ENCODE measurements around the gene THADA. TPM values are rescaled to one million over a fixed set of nuclear protein-coding genes. Genes with fewer than 3 reads are reported as not detected.
A peak's percentile ranks its signal among the peaks of the same experiment; 100 is the strongest.

THADA gene
- total RNA-seq, 1 donor from 2014 or later: 51.4 TPM

DNA sequence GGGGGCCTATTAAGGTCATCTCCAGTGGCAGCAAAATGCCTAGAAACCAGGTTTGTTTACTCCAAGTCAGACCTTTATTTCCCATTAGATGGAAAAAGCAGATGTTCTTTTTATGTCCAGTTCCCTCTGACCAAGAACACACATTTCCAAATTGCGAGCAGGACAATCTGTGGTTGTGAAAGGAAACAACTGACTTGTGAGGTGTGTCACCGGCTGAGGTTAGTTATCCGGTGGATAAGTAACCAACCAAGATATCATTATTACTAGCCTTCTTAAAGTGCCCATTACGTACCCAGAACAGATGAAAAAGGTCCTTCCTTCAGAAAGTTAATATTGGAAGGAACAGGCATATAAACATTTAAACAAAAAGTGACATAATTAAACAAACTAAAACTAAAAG, 112.9 kb downstream of the THADA start:
- DNase-seq (no peak), ATAC-seq (ENCODE audit: low read depth) (peak; percentile 10)
- CTCF ChIA-PET: interaction anchor here (1.5 to 3.9 kb wide), 8 partner anchors 60 to 537 kb away, joined by 3 to 97 read pairs (median 32); partner anchors contain the start of gene ZFP36L2
- H3K4me1 Mint-ChIP-seq: peaks cover 29% of the 10 kb centered on the region
- no peaks in the 10 kb centered on the region for H3K9me3 Mint-ChIP-seq
- H3K27ac Mint-ChIP-seq: peak overlapping the region; percentile 36
- peak overlapping the region; percentile 32 for H3K4me3 Mint-ChIP-seq
- H3K27me3 Mint-ChIP-seq: no peaks in the 10 kb centered on the region
- intact Hi-C loops (cut with micrococcal nuclease): no loop called here
- POLR2A ChIA-PET: interaction anchor here (1.1 to 2.9 kb wide), 4 partner anchors 56 to 352 kb away, joined by 3 to 22 read pairs (median 4); partner anchors contain the start of gene ZFP36L2
- H3K36me3 Mint-ChIP-seq (ENCODE audit: low read depth): peaks cover 12% of the 10 kb centered on the region
- TF ChIP-seq, protein P1, sequence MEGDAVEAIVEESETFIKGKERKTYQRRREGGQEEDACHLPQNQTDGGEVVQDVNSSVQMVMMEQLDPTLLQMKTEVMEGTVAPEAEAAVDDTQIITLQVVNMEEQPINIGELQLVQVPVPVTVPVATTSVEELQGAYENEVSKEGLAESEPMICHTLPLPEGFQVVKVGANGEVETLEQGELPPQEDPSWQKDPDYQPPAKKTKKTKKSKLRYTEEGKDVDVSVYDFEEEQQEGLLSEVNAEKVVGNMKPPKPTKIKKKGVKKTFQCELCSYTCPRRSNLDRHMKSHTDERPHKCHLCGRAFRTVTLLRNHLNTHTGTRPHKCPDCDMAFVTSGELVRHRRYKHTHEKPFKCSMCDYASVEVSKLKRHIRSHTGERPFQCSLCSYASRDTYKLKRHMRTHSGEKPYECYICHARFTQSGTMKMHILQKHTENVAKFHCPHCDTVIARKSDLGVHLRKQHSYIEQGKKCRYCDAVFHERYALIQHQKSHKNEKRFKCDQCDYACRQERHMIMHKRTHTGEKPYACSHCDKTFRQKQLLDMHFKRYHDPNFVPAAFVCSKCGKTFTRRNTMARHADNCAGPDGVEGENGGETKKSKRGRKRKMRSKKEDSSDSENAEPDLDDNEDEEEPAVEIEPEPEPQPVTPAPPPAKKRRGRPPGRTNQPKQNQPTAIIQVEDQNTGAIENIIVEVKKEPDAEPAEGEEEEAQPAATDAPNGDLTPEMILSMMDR (IDR thresholded peaks at IDR 0.05): no peak

DNA sequence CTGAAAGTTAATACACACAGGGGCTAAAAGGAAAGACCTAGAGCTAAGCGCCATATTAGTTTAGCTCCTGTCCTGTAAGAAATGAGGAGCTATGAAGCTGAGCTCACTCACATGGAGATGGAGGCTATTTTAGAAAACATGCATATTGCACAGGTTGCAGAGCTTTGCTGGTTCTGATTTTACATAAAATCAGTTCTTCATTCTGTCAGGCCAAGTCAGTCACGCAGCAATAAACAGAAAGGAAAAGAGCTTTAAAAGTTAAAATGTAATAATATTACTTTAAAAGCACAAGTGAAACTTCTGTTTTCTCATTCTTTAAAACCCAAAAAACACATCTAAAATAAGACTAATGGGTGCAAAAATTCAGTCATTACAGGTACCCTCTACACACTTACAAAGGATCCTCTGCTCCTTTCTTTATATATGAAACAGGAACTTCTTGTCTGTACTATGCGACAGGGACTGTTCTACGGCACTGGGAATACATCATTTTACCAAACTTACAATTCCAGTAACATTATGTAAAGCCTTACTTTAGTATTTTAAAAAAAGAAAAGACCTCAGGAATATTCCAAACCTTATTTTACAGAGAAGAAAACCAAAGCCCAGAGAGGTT, 113.8 kb downstream of the THADA start:
- Mint-ChIP-seq H3K27me3 (no peaks in the 10 kb centered on the region), H3K4me1 (peaks cover 29% of the 10 kb centered on the region), H3K4me3 (peak overlapping the region; percentile 21), H3K36me3 (ENCODE audit: low read depth) (peaks cover 15% of the 10 kb centered on the region), H3K27ac (peak overlapping the region; percentile 36), H3K9me3 (no peaks in the 10 kb centered on the region)
- ATAC-seq (ENCODE audit: low read depth) (peak; percentile 31), DNase-seq (no peak)
- ChIA-PET CTCF (interaction anchor here (0.6 to 1.8 kb wide), 7 partner anchors 8 to 535 kb away, joined by 3 to 18 read pairs (median 5); no protein-coding TSS in a partner anchor), POLR2A (interaction anchor here (1.0 to 1.1 kb wide), 2 partner anchors 114 to 255 kb away, joined by 3 to 5 read pairs; partner anchors contain the start of genes THADA and ZFP36L2)
- intact Hi-C loops (cut with micrococcal nuclease): no loop called here
- TF ChIP-seq, protein P1 (IDR thresholded peaks at IDR 0.05): no peak

DNA sequence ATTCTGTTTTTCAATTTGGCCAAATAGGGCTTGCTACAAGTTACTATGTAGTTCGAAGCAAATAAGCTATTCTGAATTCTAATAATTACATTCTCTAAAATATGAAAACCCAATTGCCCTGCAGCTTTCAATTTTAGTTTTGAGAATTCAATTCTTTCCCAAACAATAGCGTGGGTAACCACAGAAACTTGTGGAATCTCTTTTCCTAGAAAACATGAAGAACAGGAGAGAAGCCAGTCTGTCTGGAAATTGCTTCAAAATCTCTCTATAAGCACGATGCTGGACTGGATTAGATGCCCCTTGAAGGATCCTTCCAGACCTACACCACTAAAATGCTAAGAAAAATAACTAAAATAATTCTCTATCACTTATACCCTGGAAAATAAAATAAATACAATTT, 115.0 kb downstream of the THADA start:
- Mint-ChIP-seq H3K4me3 (no peak overlapping the region), H3K27me3 (no peaks in the 10 kb centered on the region), H3K36me3 (ENCODE audit: low read depth) (peaks cover 19% of the 10 kb centered on the region), H3K27ac (no peak overlapping the region), H3K4me1 (peaks cover 29% of the 10 kb centered on the region), H3K9me3 (no peaks in the 10 kb centered on the region)
- intact Hi-C loops (cut with micrococcal nuclease): no loop called here
- DNase-seq (no peak), ATAC-seq (ENCODE audit: low read depth) (no peak)
- ChIA-PET CTCF (interaction anchor here (0.9 to 1.8 kb wide), 6 partner anchors 9 to 534 kb away, joined by 3 to 18 read pairs (median 7); no protein-coding TSS in a partner anchor), POLR2A (interaction anchor here (0.5 kb wide), 1 partner anchor 1843 kb away, joined by 3 read pairs; no protein-coding TSS in a partner anchor)
- TF ChIP-seq, protein P1 (IDR thresholded peaks at IDR 0.05): no peak

DNA sequence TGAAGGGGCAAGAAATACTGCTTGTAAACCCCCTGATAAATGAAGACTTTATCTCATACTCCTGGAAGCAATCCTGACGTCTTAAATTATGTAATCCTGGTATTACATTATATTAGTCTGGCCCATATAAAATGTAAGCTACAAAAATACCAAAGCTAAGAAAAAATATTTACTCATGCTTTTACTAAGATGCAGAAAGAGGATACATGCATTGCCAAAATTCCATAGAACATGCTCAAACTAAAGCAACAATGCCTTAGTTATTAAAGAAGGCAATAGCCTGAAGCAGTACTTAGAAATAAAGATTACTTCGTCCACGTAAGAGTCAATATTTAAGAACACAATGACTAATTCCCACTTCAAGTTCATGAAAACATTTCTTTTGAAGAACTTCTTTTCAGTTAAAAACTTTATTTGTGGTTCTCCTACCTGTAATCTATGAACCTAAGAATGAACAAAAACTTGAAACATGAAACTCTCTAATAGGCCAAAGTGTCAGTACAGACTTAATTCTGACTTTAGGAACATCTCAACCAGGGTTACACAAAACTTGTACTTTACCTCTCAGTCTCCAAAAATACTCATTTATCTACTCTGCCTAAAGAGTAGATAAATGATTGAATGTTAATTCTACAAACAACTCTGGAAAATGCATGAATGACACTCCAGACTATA, 117.3 kb downstream of the THADA start:
- no peaks in the 10 kb centered on the region for H3K27me3 Mint-ChIP-seq
- H3K27ac Mint-ChIP-seq: no peak overlapping the region
- no peak overlapping the region for H3K4me3 Mint-ChIP-seq
- no peak for DNase-seq
- no peak for ATAC-seq (ENCODE audit: low read depth)
- intact Hi-C loops (cut with micrococcal nuclease): no loop called here
- H3K9me3 Mint-ChIP-seq: no peaks in the 10 kb centered on the region
- peaks cover 25% of the 10 kb centered on the region for H3K4me1 Mint-ChIP-seq
- CTCF ChIA-PET: interaction anchor here (1.5 kb wide), 1 partner anchor 531 kb away, joined by 6 read pairs; no protein-coding TSS in a partner anchor
- POLR2A ChIA-PET: no interaction called here
- peaks cover 31% of the 10 kb centered on the region for H3K36me3 Mint-ChIP-seq (ENCODE audit: low read depth)
- TF ChIP-seq, protein P1 (IDR thresholded peaks at IDR 0.05): no peak

DNA sequence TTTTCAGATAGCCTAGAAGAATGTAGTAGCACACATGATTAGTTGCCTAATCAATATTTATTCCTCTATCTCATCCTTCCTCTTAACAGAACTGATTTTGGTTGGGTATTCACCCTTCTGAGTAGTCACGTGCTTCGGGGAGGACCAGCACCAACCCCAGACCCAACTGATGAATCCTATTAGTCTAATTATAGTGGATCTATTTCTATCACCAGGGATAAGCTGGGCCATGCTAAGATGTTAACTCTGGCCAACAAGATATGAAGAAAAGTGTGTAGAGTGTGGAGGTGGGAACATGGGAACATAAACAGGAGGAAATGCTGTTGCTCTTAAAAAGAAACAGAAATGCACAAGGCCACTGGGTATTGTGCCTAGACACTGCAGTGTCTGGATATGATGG, 119.9 kb downstream of the THADA start:
- Mint-ChIP-seq H3K4me3 (no peak overlapping the region), H3K27me3 (no peaks in the 10 kb centered on the region), H3K4me1 (no peaks in the 10 kb centered on the region), H3K9me3 (no peaks in the 10 kb centered on the region), H3K36me3 (ENCODE audit: low read depth) (peaks cover 40% of the 10 kb centered on the region), H3K27ac (no peak overlapping the region)
- CTCF ChIA-PET: interaction anchor here (1.0 to 1.8 kb wide), 2 partner anchors 8 to 10 kb away, joined by 4 to 5 read pairs; no protein-coding TSS in a partner anchor
- ATAC-seq (ENCODE audit: low read depth): no peak
- TF ChIP-seq, protein P1 (IDR thresholded peaks at IDR 0.05): no peak
- DNase-seq: no peak
- POLR2A ChIA-PET: no interaction called here
- intact Hi-C loops (cut with micrococcal nuclease): no loop called here

Data from activated B cell treated with CpG ODN at 0.5 μM for 24 hours (primary cell).